Kidney (tissue), 14 donors: ENCODE results near the gene FKBP8. TPM values are rescaled to one million over a fixed set of nuclear protein-coding genes. Genes with fewer than 3 reads are reported as not detected.

ENCODE experiments used
- DNase-seq, 5 donors: peaks; one replicate each; pipeline ENCODE4 v3.0.0-alpha.2; 2013 to 2020
- FAIRE-seq: peaks from 2 replicates; lab custom pipeline; 2012; peaks lifted over from hg19 to GRCh38; lab: Jason Lieb, UNC
- H3K27ac ChIP-seq, 2 donors: one replicate each; pipeline ENCODE4 v1.7.0; 2013; ENCODE audit warnings: low read depth in 2 of 2, low read length in 2 of 2, inconsistent platforms in 1 of 2
- H3K27me3 ChIP-seq: one replicate; pipeline ENCODE4 v1.7.1; 2013; ENCODE audit warnings: low read length, inconsistent platforms; ENCODE audit not compliant: control insufficient read depth, insufficient read depth
- H3K36me3 ChIP-seq, 3 donors: one replicate each; pipeline versions ENCODE4 v1.7.0 to v1.7.1; 2013; ENCODE audit warnings: low read length in 3 of 3, control low read depth in 1 of 3, inconsistent platforms in 1 of 3; ENCODE audit not compliant: insufficient read depth in 3 of 3, control insufficient read depth in 2 of 3
- H3K4me1 ChIP-seq, 3 donors: one replicate each; pipeline versions ENCODE4 v1.7.0 to v1.7.1; 2013; ENCODE audit warnings: low read length in 3 of 3, inconsistent platforms in 1 of 3, low read depth in 1 of 3; ENCODE audit not compliant: control insufficient read depth in 2 of 3, insufficient read depth in 2 of 3
- H3K4me3 ChIP-seq, 3 donors: one replicate each; pipeline versions ENCODE4 v1.7.0 to v1.8.1; 2013; ENCODE audit warnings: low read length in 3 of 3, control low read depth in 1 of 3, inconsistent platforms in 1 of 3
- H3K9ac ChIP-seq, 3 donors: one replicate each; pipeline versions ENCODE4 v1.7.0 to v1.7.1; 2013; ENCODE audit warnings: low read length in 3 of 3, control low read depth in 1 of 3, inconsistent platforms in 1 of 3
- H3K9me3 ChIP-seq, 3 donors: one replicate each; pipeline versions ENCODE4 v1.7.0 to v1.7.1; 2013; ENCODE audit warnings: low read length in 3 of 3, control low read depth in 1 of 3, inconsistent platforms in 1 of 3; ENCODE audit not compliant: control insufficient read depth in 2 of 3, insufficient read depth in 1 of 3
- CTCF ChIP-seq: IDR thresholded peaks from 3 replicates; pipeline ENCODE4 v1.5.1; 2012; ENCODE audit warnings: mild to moderate bottlenecking, moderate library complexity, borderline replicate concordance; ENCODE audit not compliant: insufficient read depth; ENCODE audit errors: extremely low read depth
- intact Hi-C: fragments of 100-400 bp; cut with DNase I; formaldehyde crosslinking; loops from one replicate; pipeline ENCODE4 v1.11.1; 2022
- polyA plus RNA-seq: library from polyadenylated mRNA; stranded (reverse); fragments of 350-450 nt; fragmentation: Illumina TruSeq; extraction: RNeasy Lipid Tissue Mini Kit (QIAGEN cat#74804); gene quantifications from one replicate; pipeline ENCODE4 v1.2.3, GENCODE V29; 2014; ENCODE audit warnings: low read depth, low replicate concordance; ENCODE audit not compliant: insufficient read depth
- total RNA-seq: library from RNA; stranded (reverse); fragmentation: NEBNext Ultra II Directional; extraction: Animal tissue kit (Norgen Biotek cat#: 25700); gene quantifications from one replicate; pipeline ENCODE4 v1.2.1, GENCODE V29; 2021
- donor health status: control.
- donor health status: control.
- donor health status: control.
- donor health status: control.
- donor health status: control.
- donor health status: DM: yes; HTN: yes; CAD: no.
- donor health status: Normal renal cell carcinoma (clear cell type).

Gene FKBP8
- total and polyA plus RNA-seq, 2 donors from 2014 or later = 207 to 314 TPM

DNA sequence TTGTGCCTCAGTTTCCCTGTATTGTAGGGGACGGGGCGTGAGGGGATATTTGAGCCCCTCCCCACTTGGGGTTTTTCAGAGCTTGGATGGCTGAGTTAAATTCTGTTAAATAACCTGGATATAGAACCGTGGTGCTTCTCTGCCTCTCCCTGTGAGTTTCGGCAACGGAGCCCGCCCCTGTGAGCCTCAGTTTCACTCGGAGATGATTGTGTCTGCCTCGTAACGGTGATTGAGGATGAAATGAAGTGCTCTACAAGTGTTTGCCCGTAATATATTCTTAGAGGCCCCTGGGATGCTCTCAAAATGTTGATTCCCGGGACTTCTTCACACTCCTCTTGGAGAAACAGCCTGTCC, 14.8 kb upstream of the FKBP8 start:
- H3K27me3 ChIP-seq = no peaks in the 10 kb centered on the region
- FAIRE-seq (no peak), DNase-seq (no peak)
- peak overlapping the region; percentile 93 to 94 for H3K27ac ChIP-seq
- TF ChIP-seq CTCF = no peak
- intact Hi-C loops = no loop called here
- no peaks in the 10 kb centered on the region for H3K9me3 ChIP-seq
- peaks cover 0 to 5% (median 0%) of the 10 kb centered on the region in 3 donors for H3K36me3 ChIP-seq
- H3K9ac ChIP-seq = peak overlapping the region; percentile 51 to 98 (median 92)
- H3K4me3 ChIP-seq = peak overlapping the region; percentile 85 to 94 (median 94)
- peaks cover 0 to 3% (median 2%) of the 10 kb centered on the region in 3 donors for H3K4me1 ChIP-seq

GRCh38 chr19:18557411-18558201, 14.2 kb upstream of the FKBP8 start, which contains the start of gene KXD1:
Gene KXD1, plus strand, starts transcription at chr19:18557870. Its CDS starts 4,187 bp downstream, at chr19:18562057.
- H3K4me1 ChIP-seq = peaks cover 0 to 3% (median 2%) of the 10 kb centered on the region in 3 donors
- intact Hi-C loops = no loop called here
- H3K4me3 ChIP-seq = peak within 1 kb of the TSS; percentile 85 to 94 (median 94)
- peak within 1 kb of the TSS; percentile 89 to 98 (median 92) for H3K9ac ChIP-seq
- no peaks in the 10 kb centered on the region for H3K9me3 ChIP-seq
- TF ChIP-seq CTCF = no peak
- peaks cover 0 to 5% (median 0%) of the 10 kb centered on the region in 3 donors for H3K36me3 ChIP-seq
- H3K27me3 ChIP-seq = no peaks in the 10 kb centered on the region
- FAIRE-seq (peak; percentile 66), DNase-seq (peak; percentile 94 to 99 (median 98))
- peak within 1 kb of the TSS; percentile 93 to 94 for H3K27ac ChIP-seq

GRCh38 chr19:18551631-18552030, 8.3 kb upstream of the FKBP8 start:
- FAIRE-seq = no peak

More at GRCh38 chr19:18551631-18552030, 8.3 kb upstream of the FKBP8 start:
- Histone ChIP-seq H3K27ac (no peak overlapping the region), H3K9ac (no peak overlapping the region), H3K27me3 (no peaks in the 10 kb centered on the region), H3K4me3 (no peak overlapping the region), H3K36me3 (no peaks in the 10 kb centered on the region), H3K4me1 (no peaks in the 10 kb centered on the region), H3K9me3 (no peaks in the 10 kb centered on the region)
- no peak for DNase-seq
- no peak for TF ChIP-seq CTCF
- intact Hi-C loops = no loop called here
